GM12801 (cell line): Measurements from ENCODE around the gene DNASE1L1.

Source experiments
- CTCF ChIP-seq: IDR thresholded peaks from one replicate; pipeline ENCODE4 v1.5.1; 2011; ENCODE audit warnings: control low read depth; ENCODE audit not compliant: insufficient read length; ENCODE audit errors: extremely low read depth

DNASE1L1 gene

GRCh38 chrX:154380153-154380552 lies 28.9 kb downstream of the DNASE1L1 start:
- no peak for TF ChIP-seq CTCF

- no peak for TF ChIP-seq CTCF
Observed at GRCh38 chrX:154379569-154379951, 29.5 kb downstream of the DNASE1L1 start.

- no peak for TF ChIP-seq CTCF
Observed at GRCh38 chrX:154378799-154379568, 30.1 kb downstream of the DNASE1L1 start, which contains the start of gene EMD. Gene EMD, plus strand, starts transcription at chrX:154379295. Its CDS starts 190 bp downstream, at chrX:154379485.

- TF ChIP-seq CTCF = no peak
Observed at GRCh38 chrX:154378059-154378798, 30.8 kb downstream of the DNASE1L1 start.

GRCh38 chrX:154376774-154377173 lies 32.3 kb downstream of the DNASE1L1 start:
- no peak for TF ChIP-seq CTCF

- TF ChIP-seq CTCF = no peak
Observed at GRCh38 chrX:154375156-154375504, 33.9 kb downstream of the DNASE1L1 start.

- no peak for TF ChIP-seq CTCF
Observed at GRCh38 chrX:154374313-154375155, 34.5 kb downstream of the DNASE1L1 start, which contains the start of gene FLNA. Gene FLNA, minus strand, starts transcription at chrX:154374634. Its CDS starts 3,389 bp downstream, at chrX:154371245.
